GM13977 (cell line): ENCODE results near the gene NPHS1.

Source experiments
- DNase-seq: peaks from one replicate; pipeline ENCODE4 v3.0.0; 2012; ENCODE audit warnings: low spot score
- CTCF ChIP-seq: IDR thresholded peaks from 2 replicates; pipeline ENCODE4 v1.5.1; 2012; ENCODE audit warnings: mild to moderate bottlenecking, control low read depth; ENCODE audit not compliant: insufficient read depth; ENCODE audit errors: extremely low read depth, missing control alignments
- in situ Hi-C: fragments of 300-500 bp; cut with MboI; formaldehyde crosslinking; loops from one replicate; pipeline ENCODE4 v1.12.0; 2022; ENCODE audit warnings: low sequenced_read_pairs, low pct_unique_long_range_greater_than_20kb, mixed read lengths, inconsistent platforms; ENCODE audit not compliant: unreplicated experiment

Gene NPHS1

DNA sequence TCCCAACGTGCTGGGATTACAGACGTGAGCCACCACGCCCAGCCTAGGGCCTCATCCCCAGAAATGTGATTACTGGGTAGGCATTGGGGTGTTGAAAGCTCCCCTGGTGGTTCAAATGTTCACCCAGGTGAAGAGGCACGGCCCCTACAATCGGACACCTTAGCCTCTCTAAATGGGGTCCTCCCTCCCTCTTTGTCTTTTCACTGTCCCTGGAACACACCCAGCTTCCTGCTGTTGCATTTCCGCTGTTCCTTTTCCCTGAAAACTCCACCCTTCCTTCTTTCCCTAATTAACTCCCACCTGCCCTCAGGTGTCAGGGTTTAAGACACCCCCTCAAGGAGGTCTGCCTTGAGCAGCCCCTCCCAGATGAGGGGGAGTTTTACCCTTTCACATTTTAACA is 36.0 kb downstream of the NPHS1 start:
- TF ChIP-seq CTCF: no peak
- no peak for DNase-seq

GRCh38 chr19:35813043-35813890 is 39.0 kb downstream of the NPHS1 start:
- no peak for DNase-seq
- in situ Hi-C loops: no loop called here
- no peak for TF ChIP-seq CTCF

More for the DNA sequence above, 36.0 kb downstream of the NPHS1 start:
- in situ Hi-C loops: no loop called here

DNA sequence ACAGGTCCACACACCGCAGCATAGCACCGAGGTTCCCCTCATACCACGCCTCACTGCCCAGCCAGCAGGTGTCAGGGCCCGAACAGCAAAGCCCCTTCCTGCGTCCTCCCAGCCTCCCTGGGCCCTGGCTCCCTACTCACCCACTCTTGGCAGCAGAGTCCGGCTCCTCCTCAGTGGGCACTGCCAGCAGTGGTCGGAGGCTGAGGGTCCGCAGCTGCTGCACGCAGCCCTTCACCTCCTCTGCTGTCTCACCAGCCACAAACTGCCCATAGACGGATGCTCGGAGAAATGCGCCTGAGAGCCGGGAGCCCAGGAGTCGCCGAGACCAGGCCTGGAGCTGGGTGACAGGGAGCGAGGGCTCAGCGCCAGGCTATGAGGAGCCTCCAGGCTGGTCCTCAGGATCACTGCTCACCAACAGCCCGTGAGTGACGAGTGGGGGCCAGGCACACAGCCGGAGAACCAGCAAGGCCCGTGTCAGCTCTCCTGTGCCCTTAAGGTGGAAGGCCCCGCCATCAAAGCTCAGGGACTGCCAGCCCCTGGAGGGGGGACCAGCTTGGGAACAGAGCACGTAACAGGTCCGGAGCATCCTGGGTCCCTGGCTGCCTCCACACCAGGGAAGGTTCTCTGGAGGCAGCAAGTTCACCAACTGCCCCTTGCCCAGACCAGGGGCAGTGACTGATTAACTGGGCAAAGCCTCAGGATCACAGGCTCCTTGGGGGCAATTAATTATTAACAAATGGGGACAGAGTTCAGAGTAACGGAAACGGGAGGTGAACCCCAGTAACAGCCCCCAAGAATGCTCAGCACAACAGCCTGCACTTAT is 39.9 kb downstream of the NPHS1 start, which contains the start of gene PRODH2:
Gene PRODH2 (minus strand): TSS at position 626 of the 823 bp plus-strand sequence. CDS start 40 bp downstream, at position 586.
- TF ChIP-seq CTCF: no peak
- in situ Hi-C loops: no loop called here
- no peak for DNase-seq

GRCh38 chr19:35811317-35812219 is 40.7 kb downstream of the NPHS1 start:
- no peak for DNase-seq
- in situ Hi-C loops: no loop called here
- TF ChIP-seq CTCF: no peak

- in situ Hi-C loops: no loop called here
- DNase-seq: no peak
- TF ChIP-seq CTCF: no peak
These were observed 44.7 kb downstream of the NPHS1 start for GRCh38 chr19:35807633-35808032.

- no peak for DNase-seq
- in situ Hi-C loops: no loop called here
- no peak for TF ChIP-seq CTCF
These were observed 45.7 kb downstream of the NPHS1 start for GRCh38 chr19:35806597-35806996.
